Colonic mucosa (tissue), 4 donors: ENCODE measurements around the gene CP. TPM values are rescaled to one million over a fixed set of nuclear protein-coding genes. Genes with fewer than 3 reads are reported as not detected.

ENCODE experiments used
- DNase-seq: peaks from one replicate; pipeline ENCODE4 v3.0.0-alpha.2; 2020
- H3K27ac ChIP-seq: fragments of 200-600 bp; one replicate; pipeline ENCODE4 v1.8.0; 2021
- H3K27me3 ChIP-seq: fragments of 200-600 bp; one replicate; pipeline ENCODE4 v1.8.0; 2021
- H3K36me3 ChIP-seq: fragments of 200-600 bp; one replicate; pipeline ENCODE4 v1.8.0; 2021
- H3K4me1 ChIP-seq: fragments of 200-600 bp; one replicate; pipeline ENCODE4 v1.8.0; 2021; ENCODE audit warnings: mild to moderate bottlenecking
- H3K4me3 ChIP-seq: fragments of 200-600 bp; one replicate; pipeline ENCODE4 v1.8.0; 2021
- H3K9ac ChIP-seq, 2 donors: one replicate each; pipeline ENCODE4 v1.7.0; 2013; ENCODE audit warnings: control low read depth in 2 of 2, low read depth in 2 of 2, low read length in 2 of 2
- H3K9me3 ChIP-seq: fragments of 200-600 bp; one replicate; pipeline ENCODE4 v1.8.0; 2021
- intact Hi-C: fragments of 100-400 bp; cut with DNase I; formaldehyde crosslinking; loops from one replicate; pipeline ENCODE4 v1.14.1; 2022
- total RNA-seq, 2 donors: library from RNA; stranded (reverse); fragmentation: NEBNext Ultra II Directional in 1 of 2; extraction: Animal tissue kit (Norgen Biotek cat#: 25700) in 1 of 2; gene quantifications; one replicate each; pipeline ENCODE4 v1.2.1, GENCODE V29; 2021
- TF ChIP-seq, protein P1 (sequence below): fragments of 200-600 bp; IDR thresholded peaks from one replicate; pipeline ENCODE4 v1.8.0; 2022; ENCODE audit warnings: antibody characterized with exemption, mild to moderate bottlenecking
- donor health status: healthy.
- donor health status: DM: no; HTN: no; CAD: no.
- donor health status: DM: no; HTN: no; CAD: no.

Gene CP
- total RNA-seq, 2 donors from 2014 or later, result 5.6 to 7.1 TPM

DNA sequence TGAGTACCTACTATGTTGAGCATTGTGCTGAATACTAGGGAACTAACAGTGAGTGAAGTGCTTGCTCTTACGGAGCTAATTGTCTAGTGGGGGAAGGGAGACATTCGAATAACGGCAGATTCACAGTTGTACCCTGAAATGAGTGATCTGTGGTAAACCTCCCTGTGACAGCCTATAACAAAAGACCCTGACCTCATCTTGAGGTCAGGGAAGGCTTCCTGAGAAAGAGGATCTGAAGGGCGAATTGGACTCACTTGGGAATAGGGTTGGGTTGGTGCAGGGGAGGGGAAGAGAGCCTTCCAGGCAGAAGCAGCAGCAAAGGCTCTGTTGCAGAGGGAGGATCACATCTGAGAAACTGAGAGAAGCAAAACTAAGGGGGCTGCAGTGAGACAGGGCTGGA is 78.9 kb downstream of the CP start:
- Histone ChIP-seq H3K27ac (no peak overlapping the region), H3K9me3 (no peaks in the 10 kb centered on the region), H3K9ac (no peak overlapping the region), H3K4me3 (no peak overlapping the region), H3K36me3 (no peaks in the 10 kb centered on the region), H3K27me3 (no peaks in the 10 kb centered on the region), H3K4me1 (no peaks in the 10 kb centered on the region)
- TF ChIP-seq, protein P1, sequence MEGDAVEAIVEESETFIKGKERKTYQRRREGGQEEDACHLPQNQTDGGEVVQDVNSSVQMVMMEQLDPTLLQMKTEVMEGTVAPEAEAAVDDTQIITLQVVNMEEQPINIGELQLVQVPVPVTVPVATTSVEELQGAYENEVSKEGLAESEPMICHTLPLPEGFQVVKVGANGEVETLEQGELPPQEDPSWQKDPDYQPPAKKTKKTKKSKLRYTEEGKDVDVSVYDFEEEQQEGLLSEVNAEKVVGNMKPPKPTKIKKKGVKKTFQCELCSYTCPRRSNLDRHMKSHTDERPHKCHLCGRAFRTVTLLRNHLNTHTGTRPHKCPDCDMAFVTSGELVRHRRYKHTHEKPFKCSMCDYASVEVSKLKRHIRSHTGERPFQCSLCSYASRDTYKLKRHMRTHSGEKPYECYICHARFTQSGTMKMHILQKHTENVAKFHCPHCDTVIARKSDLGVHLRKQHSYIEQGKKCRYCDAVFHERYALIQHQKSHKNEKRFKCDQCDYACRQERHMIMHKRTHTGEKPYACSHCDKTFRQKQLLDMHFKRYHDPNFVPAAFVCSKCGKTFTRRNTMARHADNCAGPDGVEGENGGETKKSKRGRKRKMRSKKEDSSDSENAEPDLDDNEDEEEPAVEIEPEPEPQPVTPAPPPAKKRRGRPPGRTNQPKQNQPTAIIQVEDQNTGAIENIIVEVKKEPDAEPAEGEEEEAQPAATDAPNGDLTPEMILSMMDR, result no peak
- no peak for DNase-seq
- intact Hi-C loops, result no loop called here

DNA sequence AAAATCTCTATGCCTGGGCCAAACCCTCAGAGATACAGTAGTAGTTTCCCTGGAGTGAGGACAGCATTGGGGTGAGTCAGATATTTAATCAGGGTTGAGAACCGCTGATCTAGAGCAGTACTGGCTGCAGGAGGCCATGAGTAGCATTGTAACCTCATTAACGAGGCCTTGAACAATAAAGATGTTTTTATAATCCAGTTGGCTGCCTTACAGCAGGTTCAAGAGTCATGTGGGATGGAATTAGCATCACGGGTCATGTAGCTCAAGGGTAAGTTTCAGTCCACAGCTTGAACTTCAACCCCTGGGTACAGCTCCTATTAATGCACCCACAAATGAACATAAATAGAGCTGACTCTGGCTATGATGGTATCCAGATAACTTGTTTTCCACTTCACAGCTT is 87.1 kb downstream of the CP start:
- intact Hi-C loops, result no loop called here
- no peaks in the 10 kb centered on the region for H3K27me3 ChIP-seq
- peaks cover 5% of the 10 kb centered on the region for H3K4me1 ChIP-seq

DNA sequence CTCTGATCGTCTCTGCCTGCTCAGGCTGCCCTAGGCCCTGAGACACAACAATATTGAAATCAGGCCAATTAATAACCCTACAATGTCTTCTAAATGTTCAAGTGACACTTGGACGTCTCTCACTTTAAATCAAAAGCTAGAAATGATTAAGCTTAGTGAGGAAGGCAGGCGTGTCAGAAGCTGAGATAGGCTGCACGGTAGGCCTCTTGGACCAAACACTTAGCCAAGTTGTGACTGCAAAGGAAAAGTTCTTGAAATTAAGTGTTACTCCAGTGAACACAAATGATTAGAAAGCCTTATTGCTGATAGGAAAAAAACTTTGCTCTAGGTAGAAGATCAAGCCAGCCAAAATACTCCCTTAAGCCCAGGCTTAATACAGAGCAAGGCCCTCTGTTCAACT is 90.0 kb downstream of the CP start:
- no peaks in the 10 kb centered on the region for H3K9me3 ChIP-seq
- no peaks in the 10 kb centered on the region for H3K27me3 ChIP-seq
- no peak overlapping the region for H3K27ac ChIP-seq
- H3K4me3 ChIP-seq, result no peak overlapping the region
- H3K4me1 ChIP-seq, result peaks cover 5% of the 10 kb centered on the region
- TF ChIP-seq, protein P1, result no peak
- no peaks in the 10 kb centered on the region for H3K36me3 ChIP-seq
- H3K9ac ChIP-seq, result peak overlapping the region in 1 of 2 donors; percentile 8
- no peak for DNase-seq
- intact Hi-C loops, result no loop called here

More for the DNA sequence above, 87.1 kb downstream of the CP start:
- Histone ChIP-seq H3K36me3 (no peaks in the 10 kb centered on the region), H3K4me3 (no peak overlapping the region), H3K27ac (no peak overlapping the region), H3K9me3 (no peaks in the 10 kb centered on the region), H3K9ac (no peak overlapping the region)
- no peak for DNase-seq
- TF ChIP-seq, protein P1, result no peak

GRCh38 chr3:149129326-149130205 is 92.1 kb downstream of the CP start, which contains the start of gene HPS3:
Gene HPS3 (plus strand): TSS chr3:149129638. CDS start chr3:149129724, 86 bp downstream.
- intact Hi-C loops, result loop anchor here (10.0 kb wide), 2 partner anchors 175 to 355 kb away; no protein-coding TSS in a partner anchor
- H3K4me1 ChIP-seq, result peaks cover 5% of the 10 kb centered on the region

DNA sequence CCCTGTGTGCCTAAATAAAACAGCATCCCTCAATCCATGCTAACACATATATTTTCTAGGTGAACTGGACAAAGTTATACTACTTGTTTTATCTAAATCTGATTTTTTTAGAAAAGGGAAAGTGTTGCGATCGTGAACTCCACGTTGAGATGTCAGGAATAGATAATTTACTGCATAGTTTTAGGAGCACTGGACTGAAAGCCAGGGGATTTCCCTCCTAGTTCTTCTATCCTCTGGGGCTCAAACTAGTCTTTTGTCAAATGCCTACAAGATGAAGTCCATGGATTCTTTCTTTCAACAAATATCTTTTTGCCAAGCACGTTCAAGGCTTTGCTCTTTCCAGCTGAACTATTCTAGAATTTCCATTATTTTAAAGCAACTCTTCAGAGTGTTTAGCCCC is 92.8 kb downstream of the CP start:
- H3K36me3 ChIP-seq, result no peaks in the 10 kb centered on the region
- intact Hi-C loops, result loop anchor here (10.0 kb wide), 2 partner anchors 174 to 356 kb away; no protein-coding TSS in a partner anchor
- TF ChIP-seq, protein P1, result no peak
- H3K4me1 ChIP-seq, result peaks cover 5% of the 10 kb centered on the region
- H3K27ac ChIP-seq, result peak overlapping the region; percentile 87
- no peaks in the 10 kb centered on the region for H3K27me3 ChIP-seq
- DNase-seq, result no peak
- peak overlapping the region; percentile 93 for H3K4me3 ChIP-seq
- peak overlapping the region; percentile 91 to 94 for H3K9ac ChIP-seq
- no peaks in the 10 kb centered on the region for H3K9me3 ChIP-seq

More at GRCh38 chr3:149129326-149130205, 92.1 kb downstream of the CP start, which contains the start of gene HPS3:
- DNase-seq, result peak; percentile 93
- Histone ChIP-seq H3K36me3 (no peaks in the 10 kb centered on the region), H3K9ac (peak within 1 kb of the TSS; percentile 91 to 94), H3K27ac (peak within 1 kb of the TSS; percentile 87), H3K9me3 (no peaks in the 10 kb centered on the region), H3K4me3 (peak within 1 kb of the TSS; percentile 93), H3K27me3 (no peaks in the 10 kb centered on the region)
- TF ChIP-seq, protein P1, result no peak
